GM18508 (cell line): ENCODE measurements around the gene ZMYND8.
"Not testable (repeated sequence)": the region's sequence is repeated elsewhere in the genome, so short reads cannot be mapped to it uniquely, and the experiment has no call there.

ENCODE experiments used
- ATAC-seq: cut with Tn5 transposase; IDR thresholded peaks from one replicate; pipeline ENCODE4 v1.9.1; 2021; ENCODE audit warnings: moderate number of reproducible peaks; ENCODE audit not compliant: insufficient read depth, unreplicated experiment

The ZMYND8 gene

GRCh38 chr20:47272893-47273590 is 83.5 kb downstream of the ZMYND8 start:
- no peak for ATAC-seq

GRCh38 chr20:47271046-47271615 is 85.4 kb downstream of the ZMYND8 start:
- no peak for ATAC-seq

GRCh38 chr20:47269309-47270165 is 87.0 kb downstream of the ZMYND8 start:
- ATAC-seq: no peak

GRCh38 chr20:47267621-47268020 is 88.9 kb downstream of the ZMYND8 start:
- no peak for ATAC-seq

GRCh38 chr20:47266847-47267515 is 89.5 kb downstream of the ZMYND8 start:
- ATAC-seq: no peak

- no peak for ATAC-seq
Observed at GRCh38 chr20:47265984-47266383, 90.5 kb downstream of the ZMYND8 start.

- ATAC-seq: no peak
Observed at GRCh38 chr20:47265214-47265613, 91.3 kb downstream of the ZMYND8 start.

GRCh38 chr20:47264137-47264769 is 92.2 kb downstream of the ZMYND8 start:
- not testable (repeated sequence) for ATAC-seq

- no peak for ATAC-seq
Observed at GRCh38 chr20:47263465-47264084, 92.9 kb downstream of the ZMYND8 start.

- ATAC-seq: no peak
Observed at GRCh38 chr20:47263080-47263464, 93.4 kb downstream of the ZMYND8 start.

- no peak for ATAC-seq
Observed at GRCh38 chr20:47262365-47263013, 94.0 kb downstream of the ZMYND8 start.

- no peak for ATAC-seq
Observed at GRCh38 chr20:47262008-47262364, 94.5 kb downstream of the ZMYND8 start.

- ATAC-seq: not testable (repeated sequence)
Observed at GRCh38 chr20:47261161-47261774, 95.2 kb downstream of the ZMYND8 start.

- ATAC-seq: not testable (repeated sequence)
Observed at GRCh38 chr20:47260540-47261126, 95.9 kb downstream of the ZMYND8 start.

GRCh38 chr20:47258745-47259695 is 97.5 kb downstream of the ZMYND8 start:
- ATAC-seq: no peak

- no peak for ATAC-seq
Observed at GRCh38 chr20:47257771-47258170, 98.7 kb downstream of the ZMYND8 start.

GRCh38 chr20:47257256-47257655 is 99.2 kb downstream of the ZMYND8 start:
- no peak for ATAC-seq
